Loucy (cell line): ENCODE results near the gene TMEM51.

Experiments
- EZH2phosphoT487 ChIP-seq: fragments of 200-600 bp; IDR thresholded peaks from 2 replicates; pipeline ENCODE4 v1.6.1; 2018; ENCODE audit warnings: antibody characterized with exemption, mild to moderate bottlenecking, moderate library complexity, borderline replicate concordance
- TF ChIP-seq, protein P1 (sequence below): fragments of 200-600 bp; sonication (generic); conservative IDR thresholded peaks from 2 replicates; pipeline ENCODE4 v1.5.1; 2014; ENCODE audit warnings: mild to moderate bottlenecking, antibody characterized with exemption, low read length

- no peak for TF ChIP-seq EZH2phosphoT487
- TF ChIP-seq, protein P1, sequence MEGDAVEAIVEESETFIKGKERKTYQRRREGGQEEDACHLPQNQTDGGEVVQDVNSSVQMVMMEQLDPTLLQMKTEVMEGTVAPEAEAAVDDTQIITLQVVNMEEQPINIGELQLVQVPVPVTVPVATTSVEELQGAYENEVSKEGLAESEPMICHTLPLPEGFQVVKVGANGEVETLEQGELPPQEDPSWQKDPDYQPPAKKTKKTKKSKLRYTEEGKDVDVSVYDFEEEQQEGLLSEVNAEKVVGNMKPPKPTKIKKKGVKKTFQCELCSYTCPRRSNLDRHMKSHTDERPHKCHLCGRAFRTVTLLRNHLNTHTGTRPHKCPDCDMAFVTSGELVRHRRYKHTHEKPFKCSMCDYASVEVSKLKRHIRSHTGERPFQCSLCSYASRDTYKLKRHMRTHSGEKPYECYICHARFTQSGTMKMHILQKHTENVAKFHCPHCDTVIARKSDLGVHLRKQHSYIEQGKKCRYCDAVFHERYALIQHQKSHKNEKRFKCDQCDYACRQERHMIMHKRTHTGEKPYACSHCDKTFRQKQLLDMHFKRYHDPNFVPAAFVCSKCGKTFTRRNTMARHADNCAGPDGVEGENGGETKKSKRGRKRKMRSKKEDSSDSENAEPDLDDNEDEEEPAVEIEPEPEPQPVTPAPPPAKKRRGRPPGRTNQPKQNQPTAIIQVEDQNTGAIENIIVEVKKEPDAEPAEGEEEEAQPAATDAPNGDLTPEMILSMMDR: no peak
These were observed 57.9 kb downstream of the TMEM51 start for GRCh38 chr1:15211424-15211823.
